ENCODE measurements around the gene MSANTD2. TPM values are rescaled to one million over a fixed set of nuclear protein-coding genes. Genes with fewer than 3 reads are reported as not detected.

MSANTD2 gene
- total RNA-seq, 1 experiment from 2014 or later: 8.6 TPM

GRCh38 chr11:124725719-124726105 lies 74.5 kb downstream of the MSANTD2 start:
- no TSS peak for BruUV-seq (replicated peaks)
- Histone ChIP-seq H3K9ac (ENCODE audit: low read length) (no peak overlapping the region), H2AFZ (ENCODE audit: low read depth, low read length, poor library complexity, severe bottlenecking) (no peak overlapping the region), H3K9me2 (ENCODE audit: insufficient read depth) (no peaks in the 10 kb centered on the region), H3K79me2 (ENCODE audit: insufficient read depth, low read length) (no peaks in the 10 kb centered on the region), H3K4me3 (replicated peaks in 1 of 2; ENCODE audit: low read depth in 1 of 2, low read length in 2 of 2) (no peak overlapping the region), H3K4me2 (ENCODE audit: low read length) (no peak overlapping the region), H3K36me3 (ENCODE audit: control insufficient read depth in 1 of 2, insufficient read depth in 2 of 2, low read length in 2 of 2) (no peaks in the 10 kb centered on the region), H3K27me3 (ENCODE audit: insufficient read depth, low read length) (peaks cover 52% of the 10 kb centered on the region), H3K27ac (ENCODE audit: low read depth, low read length) (no peak overlapping the region), H3K9me3 (ENCODE audit: control insufficient read depth in 1 of 2, insufficient read depth in 1 of 2, low read depth in 1 of 2, low read length in 2 of 2) (no peaks in the 10 kb centered on the region), H4K20me1 (ENCODE audit: insufficient read depth) (no peaks in the 10 kb centered on the region), H3K4me1 (ENCODE audit: control insufficient read depth in 1 of 2, insufficient read depth in 2 of 2, low read length in 2 of 2) (no peaks in the 10 kb centered on the region)
- TF ChIP-seq EGR1 (IDR thresholded peaks at IDR 0.05; ENCODE audit: low read depth) (no peak), POLR2AphosphoS5 (IDR thresholded peaks at IDR 0.05; ENCODE audit: low read depth, low read length) (no peak), ZNF274 (IDR thresholded peaks at IDR 0.05; ENCODE audit: low read depth, low read length) (no peak), YY1 (IDR thresholded peaks at IDR 0.05; ENCODE audit: extremely low read depth, insufficient replicate concordance, low read depth, low read length) (no peak), TCF7L2 (IDR thresholded peaks at IDR 0.05; ENCODE audit: borderline replicate concordance, extremely low read depth, insufficient read depth, insufficient read length) (no peak), JUND (IDR thresholded peaks at IDR 0.05) (no peak), SIN3A (IDR thresholded peaks at IDR 0.05; ENCODE audit: low read depth) (no peak), CEBPB (IDR thresholded peaks at IDR 0.05; ENCODE audit: low read depth) (no peak), SRF (IDR thresholded peaks at IDR 0.05; ENCODE audit: low read depth) (no peak), MAX (IDR thresholded peaks at IDR 0.05) (no peak), POLR2A (IDR thresholded peaks at IDR 0.05; ENCODE audit: borderline replicate concordance, extremely low read depth, insufficient read depth, insufficient read length) (no peak), EZH2 (IDR thresholded peaks at IDR 0.05) (no peak)
- ChIA-PET CTCF (no interaction called here), POLR2A (no interaction called here), RAD21 (ENCODE audit: low non-redundant PET in 1 of 2, low total read pairs in 2 of 2, uncharacterized antibody in 2 of 2, unreplicated experiment in 2 of 2) (no interaction called here)
- intact Hi-C loops (cut with micrococcal nuclease): no loop called here
- no peak for DNase-seq (ENCODE audit: low read depth, low spot score)
- no peak for ATAC-seq

Data from HCT116 (cell line).